H1 (cell line): ENCODE measurements around the gene VSIG10L2.

Experiments used
- EP300 ChIP-seq, 2 experiments: IDR thresholded peaks; 1 replicate in 1 of 2; 2 replicates in 1 of 2; pipeline ENCODE4 v1.6.1; 2011 to 2012; ENCODE audit warnings: low read depth in 2 of 2, low read length in 2 of 2, mild to moderate bottlenecking in 2 of 2, borderline replicate concordance in 1 of 2, inconsistent platforms in 1 of 2, moderate library complexity in 1 of 2
- POLR2A ChIP-seq, 2 experiments: IDR thresholded peaks; 1 replicate in 1 of 2; 2 replicates in 1 of 2; pipeline ENCODE4 v1.6.1; 2011; ENCODE audit warnings: low read depth in 2 of 2, low read length in 2 of 2, mild to moderate bottlenecking in 2 of 2; ENCODE audit errors: control extremely low read depth in 1 of 2
- POLR2AphosphoS5 ChIP-seq: IDR thresholded peaks from 2 replicates; pipeline ENCODE4 v1.6.1; 2011; ENCODE audit warnings: low read depth, low read length
- TF ChIP-seq, protein P1 (sequence below), 3 experiments: IDR thresholded peaks; 1 replicate in 2 of 3; 2 replicates in 1 of 3; pipeline versions ENCODE4 v1.5.1 to v1.6.1; 2011; ENCODE audit warnings: low read length in 3 of 3, mild to moderate bottlenecking in 3 of 3, inconsistent platforms in 2 of 3, low read depth in 1 of 3, moderate library complexity in 1 of 3; ENCODE audit not compliant: insufficient read depth in 1 of 3; ENCODE audit errors: control extremely low read depth in 1 of 3
- TF ChIP-seq, protein P2 (sequence below): IDR thresholded peaks from 2 replicates; pipeline ENCODE4 v1.6.1; 2012; ENCODE audit warnings: inconsistent platforms

DNA sequence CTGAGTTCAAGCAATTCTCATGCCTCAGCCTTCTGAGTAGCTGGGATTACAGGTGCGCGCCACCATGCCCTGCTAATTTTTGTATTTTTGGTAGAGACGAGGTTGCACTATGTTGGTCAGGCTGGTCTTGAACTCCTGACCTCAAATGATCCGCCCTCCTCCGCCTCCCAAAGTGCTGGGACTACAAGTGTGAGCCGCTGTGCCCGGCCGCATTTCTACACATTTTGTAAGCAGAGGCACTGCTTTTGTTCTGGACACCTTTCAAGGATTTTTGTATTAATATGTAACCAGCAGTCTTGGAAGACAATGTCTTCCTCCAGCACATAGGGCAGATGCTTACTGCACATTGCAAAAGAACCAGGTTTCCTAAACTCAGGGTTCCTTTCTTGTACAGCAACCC, 11.4 kb upstream of the VSIG10L2 start:
- TF ChIP-seq, protein P1, sequence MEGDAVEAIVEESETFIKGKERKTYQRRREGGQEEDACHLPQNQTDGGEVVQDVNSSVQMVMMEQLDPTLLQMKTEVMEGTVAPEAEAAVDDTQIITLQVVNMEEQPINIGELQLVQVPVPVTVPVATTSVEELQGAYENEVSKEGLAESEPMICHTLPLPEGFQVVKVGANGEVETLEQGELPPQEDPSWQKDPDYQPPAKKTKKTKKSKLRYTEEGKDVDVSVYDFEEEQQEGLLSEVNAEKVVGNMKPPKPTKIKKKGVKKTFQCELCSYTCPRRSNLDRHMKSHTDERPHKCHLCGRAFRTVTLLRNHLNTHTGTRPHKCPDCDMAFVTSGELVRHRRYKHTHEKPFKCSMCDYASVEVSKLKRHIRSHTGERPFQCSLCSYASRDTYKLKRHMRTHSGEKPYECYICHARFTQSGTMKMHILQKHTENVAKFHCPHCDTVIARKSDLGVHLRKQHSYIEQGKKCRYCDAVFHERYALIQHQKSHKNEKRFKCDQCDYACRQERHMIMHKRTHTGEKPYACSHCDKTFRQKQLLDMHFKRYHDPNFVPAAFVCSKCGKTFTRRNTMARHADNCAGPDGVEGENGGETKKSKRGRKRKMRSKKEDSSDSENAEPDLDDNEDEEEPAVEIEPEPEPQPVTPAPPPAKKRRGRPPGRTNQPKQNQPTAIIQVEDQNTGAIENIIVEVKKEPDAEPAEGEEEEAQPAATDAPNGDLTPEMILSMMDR (IDR thresholded peaks at IDR 0.05; ENCODE audit: control extremely low read depth in 1 of 3, insufficient read depth in 1 of 3, low read depth in 1 of 3, low read length in 3 of 3), result no peak
- TF ChIP-seq POLR2AphosphoS5 (no peak), EP300 (IDR thresholded peaks at IDR 0.05; ENCODE audit: borderline replicate concordance in 1 of 2, low read depth in 2 of 2, low read length in 2 of 2) (no peak), POLR2A (IDR thresholded peaks at IDR 0.05; ENCODE audit: control extremely low read depth in 1 of 2, low read depth in 2 of 2, low read length in 2 of 2) (no peak)
- TF ChIP-seq, protein P2, sequence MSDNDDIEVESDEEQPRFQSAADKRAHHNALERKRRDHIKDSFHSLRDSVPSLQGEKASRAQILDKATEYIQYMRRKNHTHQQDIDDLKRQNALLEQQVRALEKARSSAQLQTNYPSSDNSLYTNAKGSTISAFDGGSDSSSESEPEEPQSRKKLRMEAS, result no peak
